Ovary (tissue), 9 donors: ENCODE data around the gene OOEP. TPM values are rescaled to one million over a fixed set of nuclear protein-coding genes. Genes with fewer than 3 reads are reported as not detected.

Source experiments
- DNase-seq, 5 donors: peaks; one replicate each; pipeline ENCODE4 v3.0.0-alpha.2; 2019 to 2020
- H3K27ac ChIP-seq, 2 donors: fragments of 200-600 bp; one replicate each; pipeline versions ENCODE4 v1.5.1 to v1.8.0; 2019 to 2022
- H3K27me3 ChIP-seq: fragments of 200-600 bp; one replicate; pipeline ENCODE4 v1.8.0; 2022
- H3K36me3 ChIP-seq: fragments of 200-600 bp; sonication (generic); one replicate; pipeline ENCODE4 v1.5.1; 2019
- H3K4me1 ChIP-seq: one replicate; pipeline ENCODE4 v1.8.1; 2013; ENCODE audit warnings: mild to moderate bottlenecking, moderate library complexity; ENCODE audit not compliant: insufficient read depth
- H3K4me3 ChIP-seq: fragments of 200-600 bp; sonication (generic); one replicate; pipeline ENCODE4 v1.5.1; 2017
- H3K9me3 ChIP-seq, 2 donors: fragments of 200-600 bp in 1 of 2; sonication (generic) in 1 of 2; one replicate each; pipeline versions ENCODE4 v1.5.1 to v1.8.1; 2013 to 2019; ENCODE audit warnings: mild to moderate bottlenecking in 1 of 2, moderate library complexity in 1 of 2
- CTCF ChIP-seq, 3 donors: fragments of 450-650 bp in 2 of 3; fragments of 200-600 bp in 1 of 3; IDR thresholded peaks; one replicate each; pipeline versions ENCODE4 v1.5.1 to v1.8.0; 2016 to 2022; ENCODE audit warnings: antibody characterized with exemption in 3 of 3, mild to moderate bottlenecking in 1 of 3
- EP300 ChIP-seq: sonication (generic); formaldehyde crosslinking; IDR thresholded peaks from one replicate; pipeline ENCODE4 v1.6.1; 2017; ENCODE audit warnings: antibody characterized with exemption
- POLR2A ChIP-seq: fragments of 450-650 bp; IDR thresholded peaks from one replicate; pipeline ENCODE4 v1.6.1; 2017; ENCODE audit warnings: antibody characterized with exemption, mild to moderate bottlenecking, moderate library complexity
- WGBS, 3 donors: extraction: QIAGEN DNeasy Blood & Tissue Kit in 1 of 3; methylation state at CpG; one replicate each; pipeline versions ENCODE4 v1.1.5 to v1.1.7; 2013 to 2017; 5-methylcytosine and 5-hydroxymethylcytosine counted together
- intact Hi-C, 4 donors: fragments of 100-400 bp; cut with DNase I; formaldehyde crosslinking; loops; one replicate each; pipeline versions ENCODE4 v1.11.0 to v1.15.1; 2022 to 2023
- polyA plus RNA-seq, 2 donors: library from polyadenylated mRNA; stranded (reverse); fragments of 200-250 nt in 1 of 2; fragments of 350-450 nt in 1 of 2; fragmentation: Illumina TruSeq in 1 of 2; extraction: RNeasy Lipid Tissue Mini Kit (QIAGEN cat#74804) in 1 of 2; gene quantifications; one replicate each; pipeline ENCODE4 v1.2.3, GENCODE V29; 2013 to 2014
- total RNA-seq, 7 donors: library from RNA; depleted of rRNA in 2 of 7; stranded (reverse); fragments of >200 nt in 2 of 7; fragmentation: NEBNext Ultra II Directional in 3 of 7; extraction: Animal tissue kit (Norgen Biotek cat#: 25700) in 3 of 7; gene quantifications; one replicate each; pipeline versions ENCODE4 v1.1.0 to v1.2.4, GENCODE V29; 2016 to 2023
- donor health status: DM: no; HTN: no; CAD: no; lungs with moderate emphysema.
- donor health status: DM: no; HTN: no; CAD: no.
- donor health status: Bipolar disorder and iron deficiency.
- donor health status: DM: yes; HTN: yes; CAD: no.
- donor health status: DM: no; HTN: no; CAD: no.
- donor health status: DM: yes; HTN: yes; CAD: no.

Gene OOEP
- total and polyA plus RNA-seq, 9 donors: 0.25 to 1.5 (median 0.56) TPM; not detected in 5

- H3K27ac ChIP-seq: no peak overlapping the region
- no peak for TF ChIP-seq CTCF (IDR thresholded peaks at IDR 0.05)
- TF ChIP-seq POLR2A: no peak
- no peak for TF ChIP-seq EP300
- intact Hi-C loops: no loop called here
- no peaks in the 10 kb centered on the region for H3K9me3 ChIP-seq
- no peaks in the 10 kb centered on the region for H3K27me3 ChIP-seq
- no peaks in the 10 kb centered on the region for H3K4me1 ChIP-seq
- no peaks in the 10 kb centered on the region for H3K36me3 ChIP-seq
- no peak for DNase-seq
- no peak overlapping the region for H3K4me3 ChIP-seq
These were observed 26.5 kb downstream of the OOEP start for GRCh38 chr6:73343164-73343563.

GRCh38 chr6:73342174-73342573, 27.5 kb downstream of the OOEP start:
- DNase-seq: no peak
- 73 to 84% (median 78%) methylated on average over 5 of the region's 5 CpGs for WGBS, 3 donors
- TF ChIP-seq EP300 (no peak), CTCF (IDR thresholded peaks at IDR 0.05) (no peak), POLR2A (no peak)
- H3K27ac ChIP-seq: no peak overlapping the region
- intact Hi-C loops: no loop called here
- no peaks in the 10 kb centered on the region for H3K4me1 ChIP-seq
- no peaks in the 10 kb centered on the region for H3K36me3 ChIP-seq
- no peak overlapping the region for H3K4me3 ChIP-seq
- H3K27me3 ChIP-seq: no peaks in the 10 kb centered on the region
- H3K9me3 ChIP-seq: no peaks in the 10 kb centered on the region

DNA sequence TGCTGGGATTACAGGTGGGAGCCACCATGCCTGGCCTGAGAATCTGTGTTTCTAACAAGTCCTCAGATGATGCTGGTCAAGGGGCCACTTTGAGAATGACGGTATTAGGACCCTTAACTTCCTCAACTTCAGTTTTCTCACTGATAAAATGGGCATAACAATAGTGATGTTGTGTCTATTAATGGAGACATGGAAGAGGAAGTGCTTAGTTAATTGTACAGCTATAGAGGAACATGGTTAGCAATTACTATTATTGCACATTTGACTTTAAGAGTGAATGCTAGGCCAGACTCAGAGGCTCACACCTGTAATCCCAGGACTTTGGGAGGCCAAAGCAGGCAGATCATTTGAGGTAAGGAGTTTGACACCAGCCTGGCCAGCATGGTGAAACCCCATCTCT, 28.4 kb downstream of the OOEP start:
- intact Hi-C loops: no loop called here

GRCh38 chr6:73340048-73340447, 29.6 kb downstream of the OOEP start:
- Histone ChIP-seq H3K4me3 (no peak overlapping the region), H3K27ac (no peak overlapping the region)
- WGBS, 3 donors: 63 to 69% (median 65%) methylated on average over 2 of the region's 2 CpGs

More for the DNA sequence above, 28.4 kb downstream of the OOEP start:
- H3K4me1 ChIP-seq: no peaks in the 10 kb centered on the region
- H3K27ac ChIP-seq: no peak overlapping the region
- no peak overlapping the region for H3K4me3 ChIP-seq
- no peaks in the 10 kb centered on the region for H3K9me3 ChIP-seq
- H3K27me3 ChIP-seq: no peaks in the 10 kb centered on the region
- no peak for TF ChIP-seq EP300
- no peak for TF ChIP-seq CTCF (IDR thresholded peaks at IDR 0.05)
- no peak for TF ChIP-seq POLR2A
- no peaks in the 10 kb centered on the region for H3K36me3 ChIP-seq
- DNase-seq: no peak
- 73 to 80% (median 73%) methylated on average over 1 of the region's 1 CpG for WGBS, 3 donors

More at GRCh38 chr6:73340048-73340447, 29.6 kb downstream of the OOEP start:
- Histone ChIP-seq H3K9me3 (no peaks in the 10 kb centered on the region), H3K36me3 (no peaks in the 10 kb centered on the region), H3K4me1 (no peaks in the 10 kb centered on the region), H3K27me3 (no peaks in the 10 kb centered on the region)
- no peak for DNase-seq
- intact Hi-C loops: no loop called here
- TF ChIP-seq EP300: no peak
- TF ChIP-seq CTCF (IDR thresholded peaks at IDR 0.05): no peak
- no peak for TF ChIP-seq POLR2A
